Transverse colon (tissue), 3 donors: ENCODE results near the gene FIGLA.

Source experiments
- CTCF ChIP-seq, 5 experiments: fragments of 200-600 bp in 3 of 5; fragments of 450-650 bp in 2 of 5; sonication (generic) in 3 of 5; IDR thresholded peaks; 1 replicate in 2 of 5; 2 replicates in 3 of 5; pipeline ENCODE4 v1.5.1; 2016 to 2017; ENCODE audit warnings: antibody characterized with exemption in 5 of 5, inconsistent platforms in 3 of 5, mild to moderate bottlenecking in 2 of 5, moderate library complexity in 1 of 5
- EP300 ChIP-seq: sonication (generic); formaldehyde crosslinking; IDR thresholded peaks from one replicate; pipeline ENCODE4 v1.6.1; 2017; ENCODE audit warnings: antibody characterized with exemption, low read depth

GRCh38 chr2:70732766-70733645, 57.4 kb downstream of the FIGLA start:
- TF ChIP-seq EP300 (no peak), CTCF (IDR thresholded peaks at IDR 0.05) (no peak)
